GM12874 (cell line): Measurements from ENCODE around the gene RRP1B.

Source experiments
- CTCF ChIP-seq: IDR thresholded peaks from 2 replicates; pipeline ENCODE4 v1.5.1; 2011; ENCODE audit warnings: low read depth, mild to moderate bottlenecking, control low read depth, low read length, moderate library complexity; ENCODE audit not compliant: insufficient read depth

The RRP1B gene

GRCh38 chr21:43632373-43632905, 26.9 kb upstream of the RRP1B start:
- no peak for TF ChIP-seq CTCF

GRCh38 chr21:43634618-43635017, 24.7 kb upstream of the RRP1B start:
- no peak for TF ChIP-seq CTCF

GRCh38 chr21:43635436-43635835, 23.9 kb upstream of the RRP1B start:
- no peak for TF ChIP-seq CTCF

GRCh38 chr21:43637530-43638158, 21.7 kb upstream of the RRP1B start:
- TF ChIP-seq CTCF = no peak

- no peak for TF ChIP-seq CTCF
Observed at GRCh38 chr21:43639470-43640353, 19.6 kb upstream of the RRP1B start.

- TF ChIP-seq CTCF = no peak
Observed at GRCh38 chr21:43640400-43640799, 19.0 kb upstream of the RRP1B start.

GRCh38 chr21:43643193-43643592, 16.2 kb upstream of the RRP1B start:
- TF ChIP-seq CTCF = no peak
